ENCODE measurements around the gene PLEKHD1.

Gene PLEKHD1

DNA sequence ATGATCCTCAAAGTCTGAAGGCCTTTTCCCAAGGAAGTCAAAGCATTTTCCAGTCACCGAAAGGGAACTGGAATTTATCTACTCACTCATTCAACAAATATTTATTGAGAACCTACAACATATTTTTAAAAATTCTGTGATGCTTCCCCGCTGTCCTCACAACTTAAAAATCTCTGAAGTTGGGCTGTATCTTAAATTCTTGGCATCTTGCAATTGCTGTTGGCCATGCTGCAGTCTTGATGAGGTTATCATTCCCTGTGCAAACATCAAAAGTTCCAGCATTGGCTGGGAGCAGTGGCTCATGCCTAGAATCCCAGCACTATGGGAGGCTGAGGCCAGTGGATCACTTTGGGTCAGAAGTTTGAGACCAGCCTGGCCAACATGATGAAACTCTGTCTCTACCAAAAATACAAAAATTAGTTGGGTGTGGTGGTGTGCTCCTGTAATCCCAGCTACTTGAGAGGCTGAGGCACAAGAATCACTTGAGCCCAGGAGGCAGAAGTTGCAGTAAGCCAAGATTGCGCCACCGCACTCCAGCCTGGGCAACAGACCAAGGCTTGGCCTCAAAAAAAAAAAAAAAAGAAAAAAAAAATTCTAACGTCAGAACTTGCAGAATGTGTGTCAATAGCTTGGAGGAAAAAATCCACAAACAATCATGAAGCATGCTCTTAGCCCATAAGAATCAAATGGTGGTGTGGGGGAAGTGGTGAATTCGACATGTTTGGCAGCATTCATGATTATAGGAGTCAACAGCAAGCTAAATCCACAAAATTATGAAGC, 55.3 kb downstream of the PLEKHD1 start:
- Mint-ChIP-seq H3K27ac (no peak overlapping the region), H3K27me3 (peaks cover 25% of the 10 kb centered on the region), H3K4me1 (peaks cover 11% of the 10 kb centered on the region), H3K4me3 (no peak overlapping the region), H3K9me3 (no peaks in the 10 kb centered on the region), H3K36me3 (ENCODE audit: low read depth) (no peaks in the 10 kb centered on the region)
- DNase-seq (no peak), ATAC-seq (no peak)

DNA sequence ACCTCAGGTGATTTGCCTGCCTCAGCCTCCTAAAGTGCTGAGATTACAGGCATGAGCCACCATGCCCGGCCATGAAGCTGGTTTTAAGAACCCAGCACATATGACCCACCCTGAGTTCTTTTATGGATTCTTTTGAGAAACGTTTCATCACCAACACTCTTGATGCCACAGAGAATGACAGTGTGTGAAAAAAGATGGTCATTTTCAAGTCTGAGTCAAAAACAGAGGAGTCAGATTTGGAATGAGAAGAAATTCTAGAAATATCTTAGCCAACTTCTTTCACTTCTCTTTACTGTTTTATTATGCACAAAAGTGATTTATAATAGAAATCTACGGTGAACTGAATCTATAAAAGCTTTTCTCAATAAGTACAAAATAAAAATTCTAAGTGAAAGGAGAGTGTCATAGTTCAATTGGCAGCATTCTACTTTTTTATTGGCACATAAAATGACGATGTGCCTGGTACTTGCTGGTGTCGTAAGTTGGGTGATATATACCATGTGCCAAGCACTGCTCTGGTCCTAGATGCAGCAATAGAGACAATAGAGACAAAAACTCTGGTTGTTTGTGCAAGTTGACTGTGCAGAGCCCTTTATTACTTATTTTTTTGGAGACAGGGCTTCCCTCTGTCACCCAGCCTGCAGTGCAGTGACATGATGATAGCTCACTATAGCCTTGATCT, 56.3 kb downstream of the PLEKHD1 start:
- H3K4me3 Mint-ChIP-seq: no peak overlapping the region
- no peaks in the 10 kb centered on the region for H3K36me3 Mint-ChIP-seq (ENCODE audit: low read depth)
- H3K9me3 Mint-ChIP-seq: no peaks in the 10 kb centered on the region
- ATAC-seq: no peak
- H3K27ac Mint-ChIP-seq: no peak overlapping the region
- peaks cover 11% of the 10 kb centered on the region for H3K4me1 Mint-ChIP-seq
- DNase-seq: no peak
- H3K27me3 Mint-ChIP-seq: peaks cover 20% of the 10 kb centered on the region

DNA sequence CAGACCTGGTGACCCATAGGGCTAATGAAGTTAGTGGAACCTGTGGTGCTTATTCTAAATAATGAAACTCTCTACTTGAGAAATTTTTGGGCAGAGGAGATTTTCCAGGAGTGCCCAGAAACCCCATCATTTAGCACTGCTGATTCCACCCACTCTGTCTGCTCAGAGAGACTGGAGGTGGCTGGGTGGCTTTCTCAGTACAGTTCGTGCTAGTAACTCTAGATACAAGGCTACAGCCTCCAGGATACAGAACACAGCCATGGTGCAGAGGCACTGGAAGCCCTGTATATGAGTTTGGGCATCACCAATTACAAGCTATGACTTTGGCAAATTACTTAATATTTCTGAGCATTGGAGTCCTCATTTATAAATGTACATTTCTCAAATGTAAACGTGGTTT, 57.8 kb downstream of the PLEKHD1 start:
- H3K9me3 Mint-ChIP-seq: no peaks in the 10 kb centered on the region
- H3K27ac Mint-ChIP-seq: no peak overlapping the region
- peaks cover 27% of the 10 kb centered on the region for H3K27me3 Mint-ChIP-seq
- H3K4me1 Mint-ChIP-seq: peaks cover 11% of the 10 kb centered on the region
- ATAC-seq (no peak), DNase-seq (no peak)
- no peak overlapping the region for H3K4me3 Mint-ChIP-seq
- no peaks in the 10 kb centered on the region for H3K36me3 Mint-ChIP-seq (ENCODE audit: low read depth)

DNA sequence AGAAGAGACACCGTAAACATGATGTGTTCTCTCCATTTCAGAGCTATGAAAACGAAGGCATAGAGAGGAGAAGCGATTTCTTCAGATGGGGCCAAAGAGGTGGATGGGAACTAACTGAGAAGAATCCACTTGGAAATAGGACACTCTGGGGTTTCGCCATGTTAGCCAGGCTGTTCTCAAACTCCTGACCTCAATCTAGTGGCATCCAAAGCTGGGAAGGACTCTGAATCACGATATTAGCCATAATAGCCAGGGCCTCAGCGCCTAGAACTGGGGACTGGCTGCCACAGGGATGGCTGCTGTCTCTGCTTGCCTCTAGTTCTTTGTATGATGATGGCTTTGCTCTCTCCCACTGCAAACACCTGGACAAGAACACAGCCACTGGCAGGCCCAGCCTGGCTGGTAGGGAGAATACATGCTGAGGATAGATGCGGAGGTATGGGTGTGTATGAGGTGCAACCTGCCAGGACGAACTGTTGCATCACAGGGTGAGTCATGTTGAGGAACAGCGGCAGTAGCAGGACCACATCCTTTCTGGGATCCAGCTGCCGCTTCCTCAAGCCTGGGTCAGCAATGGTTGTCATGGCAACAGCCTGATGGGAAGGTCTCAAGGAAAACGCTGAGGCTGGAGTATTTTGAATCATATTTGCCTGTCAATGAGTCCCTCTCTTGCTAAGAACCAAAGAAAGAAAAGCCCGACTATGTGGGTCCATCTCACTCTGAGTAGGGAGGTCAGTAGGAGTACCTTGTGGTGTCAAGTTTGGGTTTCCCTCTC, 59.0 kb downstream of the PLEKHD1 start:
- peak; percentile 79 for ATAC-seq
- no peaks in the 10 kb centered on the region for H3K36me3 Mint-ChIP-seq (ENCODE audit: low read depth)
- peaks cover 11% of the 10 kb centered on the region for H3K4me1 Mint-ChIP-seq
- peaks cover 31% of the 10 kb centered on the region for H3K27me3 Mint-ChIP-seq
- DNase-seq: peak; percentile 29
- no peak overlapping the region for H3K27ac Mint-ChIP-seq
- H3K4me3 Mint-ChIP-seq: no peak overlapping the region
- H3K9me3 Mint-ChIP-seq: no peaks in the 10 kb centered on the region

DNA sequence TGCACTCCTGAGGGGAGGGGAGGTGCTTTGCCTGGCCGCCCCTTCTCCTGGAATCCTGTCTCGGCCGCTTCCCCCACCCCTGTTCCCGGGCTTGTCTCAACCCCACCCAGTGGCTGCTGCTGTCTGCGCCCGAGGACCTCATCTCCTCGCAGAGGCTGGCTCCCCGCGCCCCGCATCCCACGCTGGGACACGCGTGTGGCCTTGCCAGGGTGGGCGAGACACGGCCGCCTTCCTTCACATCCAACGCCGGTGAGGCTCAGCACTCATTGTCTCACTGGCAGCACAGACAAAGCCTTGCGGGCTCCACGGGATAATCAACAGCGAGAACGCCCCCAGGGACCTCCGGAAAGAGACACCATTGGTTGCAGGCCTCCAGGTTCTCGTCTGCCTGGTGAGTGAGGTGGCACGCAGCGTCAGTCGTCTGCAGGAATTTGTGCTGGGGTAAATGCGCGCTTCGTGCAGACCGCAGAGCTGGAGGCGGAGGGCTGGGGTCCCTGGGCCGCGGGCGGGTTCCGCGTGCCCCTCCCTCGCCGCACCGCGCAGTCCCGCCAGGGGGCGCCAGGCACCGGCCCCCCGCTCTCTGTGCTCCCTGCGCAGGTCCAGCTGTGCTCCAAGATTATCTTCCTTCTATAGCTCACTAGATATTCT, 63.3 kb downstream of the PLEKHD1 start:
- H3K27me3 Mint-ChIP-seq: peaks cover 52% of the 10 kb centered on the region

GRCh38 chr14:69548566-69548965, 64.0 kb downstream of the PLEKHD1 start:
- ATAC-seq (no peak), DNase-seq (no peak)
- Mint-ChIP-seq H3K27me3 (peaks cover 52% of the 10 kb centered on the region), H3K27ac (no peak overlapping the region), H3K9me3 (no peaks in the 10 kb centered on the region), H3K4me1 (peaks cover 10% of the 10 kb centered on the region), H3K4me3 (no peak overlapping the region), H3K36me3 (ENCODE audit: low read depth) (no peaks in the 10 kb centered on the region)

More for the DNA sequence above, 63.3 kb downstream of the PLEKHD1 start:
- ATAC-seq (peak; percentile 33), DNase-seq (peak; percentile 58)
- H3K27ac Mint-ChIP-seq: no peak overlapping the region
- H3K9me3 Mint-ChIP-seq: no peaks in the 10 kb centered on the region
- H3K36me3 Mint-ChIP-seq (ENCODE audit: low read depth): no peaks in the 10 kb centered on the region
- H3K4me3 Mint-ChIP-seq: no peak overlapping the region
- peaks cover 11% of the 10 kb centered on the region for H3K4me1 Mint-ChIP-seq

- Mint-ChIP-seq H3K27me3 (peaks cover 46% of the 10 kb centered on the region), H3K27ac (no peak overlapping the region), H3K4me1 (no peaks in the 10 kb centered on the region), H3K9me3 (no peaks in the 10 kb centered on the region), H3K36me3 (ENCODE audit: low read depth) (no peaks in the 10 kb centered on the region), H3K4me3 (no peak overlapping the region)
- DNase-seq (no peak), ATAC-seq (no peak)
Measured at GRCh38 chr14:69551511-69551910, 67.0 kb downstream of the PLEKHD1 start.

- Mint-ChIP-seq H3K9me3 (no peaks in the 10 kb centered on the region), H3K36me3 (ENCODE audit: low read depth) (no peaks in the 10 kb centered on the region), H3K4me1 (no peaks in the 10 kb centered on the region), H3K4me3 (no peak overlapping the region), H3K27ac (no peak overlapping the region), H3K27me3 (peaks cover 36% of the 10 kb centered on the region)
- DNase-seq: no peak
- ATAC-seq: no peak
Measured at GRCh38 chr14:69553252-69553651, 68.7 kb downstream of the PLEKHD1 start.

- Mint-ChIP-seq H3K4me1 (no peaks in the 10 kb centered on the region), H3K9me3 (no peaks in the 10 kb centered on the region), H3K27ac (no peak overlapping the region), H3K36me3 (ENCODE audit: low read depth) (no peaks in the 10 kb centered on the region), H3K4me3 (no peak overlapping the region), H3K27me3 (peaks cover 38% of the 10 kb centered on the region)
- ATAC-seq: no peak
- no peak for DNase-seq
Measured at GRCh38 chr14:69554500-69554899, 70.0 kb downstream of the PLEKHD1 start.

DNA sequence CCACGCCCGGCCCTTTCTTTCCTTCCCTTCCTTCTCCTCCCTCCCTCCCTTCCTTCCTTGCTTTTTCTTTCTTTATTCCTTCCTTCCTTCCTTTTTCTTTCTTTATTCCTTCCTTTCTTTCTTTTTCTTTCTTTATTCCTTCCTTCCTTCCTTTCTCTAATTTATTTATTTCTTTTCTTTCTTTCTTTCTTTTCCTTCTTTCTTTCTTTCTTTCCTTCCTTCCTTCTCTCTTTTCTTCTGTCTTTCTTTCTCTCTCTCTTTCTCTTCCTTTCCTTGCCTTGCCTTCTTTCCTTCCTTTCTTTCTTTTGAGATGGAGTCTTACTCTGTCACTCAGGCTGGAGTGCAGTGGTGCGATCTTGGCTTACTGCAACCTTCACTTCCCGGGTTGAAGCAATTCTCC, 74.2 kb downstream of the PLEKHD1 start:
- Mint-ChIP-seq H3K4me1 (no peaks in the 10 kb centered on the region), H3K36me3 (ENCODE audit: low read depth) (no peaks in the 10 kb centered on the region), H3K27ac (no peak overlapping the region), H3K27me3 (peaks cover 36% of the 10 kb centered on the region), H3K9me3 (no peaks in the 10 kb centered on the region), H3K4me3 (no peak overlapping the region)
- DNase-seq (no peak), ATAC-seq (no peak)

DNA sequence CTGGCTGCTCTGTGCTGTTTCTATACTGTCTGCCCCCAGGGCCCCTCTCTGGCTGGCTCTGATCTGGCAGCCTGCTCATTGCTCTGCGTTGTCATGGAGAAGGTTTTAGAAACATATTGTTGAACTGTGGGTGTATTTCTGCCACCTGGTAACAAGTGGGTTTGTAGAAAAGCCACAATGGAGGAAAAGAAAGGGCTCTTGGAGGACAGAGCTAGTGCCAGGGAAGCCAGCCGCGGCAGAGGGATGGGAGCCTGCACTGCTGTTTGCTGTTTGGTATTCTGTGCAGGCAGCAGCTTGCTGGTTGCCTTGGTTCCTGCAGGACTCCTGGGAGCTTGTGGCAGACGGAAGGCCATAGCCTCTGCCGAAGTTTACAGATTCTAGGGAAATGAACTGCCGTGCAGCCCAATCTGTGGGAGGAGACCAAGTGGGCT, 75.1 kb downstream of the PLEKHD1 start:
- Mint-ChIP-seq H3K27me3 (peaks cover 35% of the 10 kb centered on the region), H3K9me3 (no peaks in the 10 kb centered on the region), H3K4me1 (no peaks in the 10 kb centered on the region), H3K27ac (no peak overlapping the region), H3K4me3 (no peak overlapping the region), H3K36me3 (ENCODE audit: low read depth) (no peaks in the 10 kb centered on the region)
- no peak for DNase-seq
- ATAC-seq: no peak

- Mint-ChIP-seq H3K4me1 (no peaks in the 10 kb centered on the region), H3K27me3 (peaks cover 39% of the 10 kb centered on the region), H3K4me3 (no peak overlapping the region), H3K36me3 (ENCODE audit: low read depth) (no peaks in the 10 kb centered on the region), H3K27ac (no peak overlapping the region), H3K9me3 (no peaks in the 10 kb centered on the region)
- no peak for ATAC-seq
- DNase-seq: no peak
Measured at GRCh38 chr14:69560826-69561225, 76.3 kb downstream of the PLEKHD1 start.

DNA sequence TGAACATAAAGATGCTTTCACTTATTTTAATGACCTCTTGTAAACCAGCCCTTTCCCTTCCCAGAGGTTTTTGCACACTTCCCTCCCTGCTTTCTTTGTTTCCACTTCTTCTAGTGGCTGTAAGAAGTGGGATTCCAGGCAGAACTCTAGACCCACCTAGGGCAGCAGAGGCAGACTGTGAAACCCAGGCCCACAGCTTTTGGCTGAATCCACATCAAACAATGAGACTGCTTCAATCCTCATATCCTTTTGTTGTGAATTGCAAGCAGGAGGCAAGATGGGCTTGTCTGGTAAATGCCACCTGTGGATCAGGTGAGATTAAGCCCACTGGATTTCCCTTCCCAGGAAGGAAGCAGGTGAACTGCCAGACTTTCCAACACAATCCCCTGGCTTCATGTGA, 77.4 kb downstream of the PLEKHD1 start:
- Mint-ChIP-seq H3K4me3 (no peak overlapping the region), H3K36me3 (ENCODE audit: low read depth) (no peaks in the 10 kb centered on the region)

GRCh38 chr14:69567563-69567962, 83.0 kb downstream of the PLEKHD1 start:
- Mint-ChIP-seq H3K36me3 (ENCODE audit: low read depth) (no peaks in the 10 kb centered on the region), H3K27ac (no peak overlapping the region), H3K9me3 (no peaks in the 10 kb centered on the region), H3K27me3 (peaks cover 62% of the 10 kb centered on the region), H3K4me1 (peaks cover 4% of the 10 kb centered on the region), H3K4me3 (no peak overlapping the region)
- ATAC-seq (no peak), DNase-seq (no peak)

More for the DNA sequence above, 77.4 kb downstream of the PLEKHD1 start:
- DNase-seq: no peak
- no peak overlapping the region for H3K27ac Mint-ChIP-seq
- no peaks in the 10 kb centered on the region for H3K4me1 Mint-ChIP-seq
- no peaks in the 10 kb centered on the region for H3K9me3 Mint-ChIP-seq
- no peak for ATAC-seq
- H3K27me3 Mint-ChIP-seq: peaks cover 38% of the 10 kb centered on the region

All from activated naive CD8-positive, alpha-beta T cell treated with anti-CD3 and anti-CD28 coated beads, Interleukin-2, amount 50 U/mL, for 24 hours (primary cell).